H9 (cell line): ENCODE results near the gene CUL2. TPM values are rescaled to one million over a fixed set of nuclear protein-coding genes. Genes with fewer than 3 reads are reported as not detected.

ENCODE experiments used
- DNase-seq: peaks from one replicate; pipeline ENCODE4 v3.0.0-alpha.2; 2017
- H2AFZ ChIP-seq: one replicate; pipeline ENCODE4 v1.6.1; 2013; ENCODE audit warnings: mild to moderate bottlenecking, low read length, control low read depth, moderate library complexity
- H2AK5ac ChIP-seq: 2 replicates; pipeline ENCODE4 v1.6.1; 2013; ENCODE audit warnings: low read length, control low read depth, mixed read lengths; ENCODE audit not compliant: insufficient read length
- H2BK120ac ChIP-seq: one replicate; pipeline ENCODE4 v1.6.1; 2013; ENCODE audit warnings: low read depth, mild to moderate bottlenecking, low read length, control low read depth, inconsistent platforms; ENCODE audit not compliant: poor library complexity, severe bottlenecking
- H2BK12ac ChIP-seq: 2 replicates; pipeline ENCODE4 v1.6.1; 2013; ENCODE audit warnings: low read length, control low read depth, mixed read lengths, low read depth; ENCODE audit not compliant: insufficient read length
- H2BK15ac ChIP-seq: 2 replicates; pipeline ENCODE4 v1.6.1; 2013; ENCODE audit warnings: low read depth, low read length, control low read depth
- H2BK20ac ChIP-seq: one replicate; pipeline ENCODE4 v1.6.1; 2013; ENCODE audit warnings: low read depth, mild to moderate bottlenecking, low read length, control low read depth, inconsistent platforms; ENCODE audit not compliant: poor library complexity, severe bottlenecking
- H2BK5ac ChIP-seq: 2 replicates; pipeline ENCODE4 v1.6.1; 2013; ENCODE audit warnings: low read length, control low read depth, mixed read lengths; ENCODE audit not compliant: insufficient read length
- H3K14ac ChIP-seq: 2 replicates; pipeline ENCODE4 v1.6.1; 2013; ENCODE audit warnings: low read length, control low read depth; ENCODE audit not compliant: insufficient read depth
- H3K18ac ChIP-seq: 2 replicates; pipeline ENCODE4 v1.6.1; 2013; ENCODE audit warnings: low read depth, mild to moderate bottlenecking, mixed read lengths, low read length, control low read depth; ENCODE audit not compliant: insufficient read length
- H3K23ac ChIP-seq: 2 replicates; pipeline ENCODE4 v1.6.1; 2013; ENCODE audit warnings: low read length, control low read depth, mixed read lengths, low read depth; ENCODE audit not compliant: insufficient read length
- H3K23me2 ChIP-seq: 2 replicates; pipeline ENCODE4 v1.6.1; 2013; ENCODE audit warnings: low read depth, mild to moderate bottlenecking, mixed read lengths, low read length, control low read depth; ENCODE audit not compliant: insufficient read length, poor library complexity, severe bottlenecking
- H3K27ac ChIP-seq: 2 replicates; pipeline ENCODE4 v1.5.1; 2013; ENCODE audit warnings: low read length, control low read depth, mixed read lengths, low read depth; ENCODE audit not compliant: insufficient read length
- H3K27me3 ChIP-seq: 2 replicates; pipeline ENCODE4 v1.6.1; 2013; ENCODE audit warnings: low read length, control low read depth, inconsistent platforms; ENCODE audit not compliant: insufficient read depth
- H3K4ac ChIP-seq: 2 replicates; pipeline ENCODE4 v1.6.1; 2013; ENCODE audit warnings: low read depth, mild to moderate bottlenecking, control low read depth, inconsistent platforms, low read length, moderate library complexity
- H3K4me1 ChIP-seq: 2 replicates; pipeline ENCODE4 v1.6.1; 2013; ENCODE audit warnings: low read length, control low read depth, inconsistent platforms; ENCODE audit not compliant: insufficient read depth
- H3K4me2 ChIP-seq: 2 replicates; pipeline ENCODE4 v1.6.1; 2013; ENCODE audit warnings: low read length, control low read depth, mixed read lengths; ENCODE audit not compliant: insufficient read length, insufficient read depth
- H3K56ac ChIP-seq: 2 replicates; pipeline ENCODE4 v1.6.1; 2013; ENCODE audit warnings: low read depth, mild to moderate bottlenecking, mixed read lengths, low read length, control low read depth; ENCODE audit not compliant: insufficient read length
- H3K79me1 ChIP-seq: 2 replicates; pipeline ENCODE4 v1.6.1; 2013; ENCODE audit warnings: low read depth, mild to moderate bottlenecking, moderate library complexity, low read length, control low read depth, inconsistent platforms; ENCODE audit not compliant: insufficient read depth, poor library complexity, severe bottlenecking
- H3K79me2 ChIP-seq: 2 replicates; pipeline ENCODE4 v1.6.1; 2013; ENCODE audit warnings: low read length, control low read depth, inconsistent platforms; ENCODE audit not compliant: insufficient read depth
- H3K9ac ChIP-seq: 2 replicates; pipeline ENCODE4 v1.6.1; 2013; ENCODE audit warnings: low read length, control low read depth, mixed read lengths; ENCODE audit not compliant: insufficient read length; ENCODE audit errors: extremely low read depth
- H3K9me3 ChIP-seq: one replicate; pipeline ENCODE4 v1.6.1; 2013; ENCODE audit warnings: low read depth, low read length, inconsistent platforms; ENCODE audit not compliant: control insufficient read depth
- H3T11ph ChIP-seq: one replicate; pipeline ENCODE4 v1.6.1; 2013; ENCODE audit warnings: mild to moderate bottlenecking, low read length, control low read depth, inconsistent platforms
- H4K20me1 ChIP-seq: one replicate; pipeline ENCODE4 v1.6.1; 2013; ENCODE audit not compliant: control insufficient read depth, insufficient read length, insufficient read depth
- H4K5ac ChIP-seq: 2 replicates; pipeline ENCODE4 v1.6.1; 2013; ENCODE audit warnings: low read depth, mild to moderate bottlenecking, mixed read lengths, low read length, control low read depth; ENCODE audit not compliant: insufficient read length
- H4K8ac ChIP-seq: replicated peaks from 2 replicates; pipeline ENCODE4 v1.6.1; 2013; ENCODE audit warnings: low read length, control low read depth, mixed read lengths, low read depth; ENCODE audit not compliant: insufficient read length
- H4K91ac ChIP-seq: 2 replicates; pipeline ENCODE4 v1.6.1; 2013; ENCODE audit warnings: low read depth, mild to moderate bottlenecking, moderate library complexity, mixed read lengths, low read length, control low read depth; ENCODE audit not compliant: insufficient read length
- H3K27ac Mint-ChIP-seq, 3 experiments: 2 replicates in 2 of 3; 3 replicates in 1 of 3; pipeline ENCODE4 v1.8.0; 2020 to 2021; ENCODE audit warnings: mixed read lengths in 3 of 3, mild to moderate bottlenecking in 1 of 3, moderate library complexity in 1 of 3
- H3K27me3 Mint-ChIP-seq: 2 replicates; pipeline ENCODE4 v1.8.0; 2021; ENCODE audit warnings: low read depth, mild to moderate bottlenecking, moderate library complexity, mixed read lengths
- H3K36me3 Mint-ChIP-seq, 3 experiments: 2 replicates in 2 of 3; 3 replicates in 1 of 3; pipeline ENCODE4 v1.8.0; 2020 to 2021; ENCODE audit warnings: low read depth in 3 of 3, mixed read lengths in 3 of 3; ENCODE audit not compliant: insufficient read depth in 1 of 3
- H3K4me1 Mint-ChIP-seq, 2 experiments: 2 replicates each; pipeline ENCODE4 v1.8.0; 2020; ENCODE audit warnings: mixed read lengths in 2 of 2
- H3K4me3 Mint-ChIP-seq, 2 experiments: 2 replicates in 1 of 2; 3 replicates in 1 of 2; pipeline ENCODE4 v1.8.0; 2020 to 2021; ENCODE audit warnings: mild to moderate bottlenecking in 2 of 2, mixed read lengths in 2 of 2, moderate library complexity in 1 of 2
- H3K9me3 Mint-ChIP-seq, 2 experiments: 2 replicates in 1 of 2; 3 replicates in 1 of 2; pipeline ENCODE4 v1.8.0; 2020; ENCODE audit warnings: mild to moderate bottlenecking in 2 of 2, mixed read lengths in 2 of 2, moderate library complexity in 1 of 2
- CTCF ChIP-seq: fragments of 200-600 bp; sonication (generic); conservative IDR thresholded peaks from 3 replicates; pipeline ENCODE4 v1.8.0; 2021; ENCODE audit warnings: antibody characterized with exemption, mild to moderate bottlenecking
- WGBS: extraction: QIAGEN DNeasy Blood & Tissue Kit; methylation state at CpG from one replicate; pipeline ENCODE4 v1.1.7; 2013; ENCODE audit warnings: missing lambda C conversion rate, low lambda C conversion rate, mixed read lengths; ENCODE audit not compliant: insufficient read length; ENCODE audit errors: extremely low coverage; 5-methylcytosine and 5-hydroxymethylcytosine counted together
- total RNA-seq: library from RNA; stranded (reverse); gene quantifications from 2 replicates; pipeline ENCODE4 v1.2.1, GENCODE V29; 2021

CUL2 gene
- total RNA-seq, 1 experiment from 2014 or later, result 43.3 TPM

- H3K4me1 Mint-ChIP-seq, result peaks cover 19 to 20% of the 10 kb centered on the region in 2 experiments
Measured at GRCh38 chr10:35037104-35037503, 53.0 kb downstream of the CUL2 start.

More at GRCh38 chr10:35037104-35037503, 53.0 kb downstream of the CUL2 start:
- H3K36me3 Mint-ChIP-seq, result peaks cover 4 to 45% (median 23%) of the 10 kb centered on the region in 3 experiments; a peak in 6 of 7 replicates
- no peak overlapping the region for H2BK5ac ChIP-seq
- no peak overlapping the region for H3K9ac ChIP-seq
- H3K27ac ChIP-seq, result no peak overlapping the region
- H3K79me1 ChIP-seq, result no peaks in the 10 kb centered on the region
- H3K14ac ChIP-seq, result no peak overlapping the region
- no peak overlapping the region for H4K5ac ChIP-seq
- H2AK5ac ChIP-seq, result no peak overlapping the region
- H2BK20ac ChIP-seq, result no peak overlapping the region
- no peak overlapping the region for H3K4me2 ChIP-seq
- H2BK15ac ChIP-seq, result no peak overlapping the region
- H3K27me3 Mint-ChIP-seq, result no peaks in the 10 kb centered on the region
- H4K91ac ChIP-seq, result no peak overlapping the region
- no peak overlapping the region for H3K4me3 Mint-ChIP-seq
- no peak overlapping the region for H2BK120ac ChIP-seq
- no peaks in the 10 kb centered on the region for H3K9me3 Mint-ChIP-seq
- H3K23me2 ChIP-seq, result no peaks in the 10 kb centered on the region
- H2AFZ ChIP-seq, result no peak overlapping the region
- H3K56ac ChIP-seq, result no peak overlapping the region
- no peak overlapping the region for H3K4ac ChIP-seq
- H3K27me3 ChIP-seq, result no peaks in the 10 kb centered on the region
- DNase-seq, result no peak
- no peak overlapping the region for H2BK12ac ChIP-seq
- H4K8ac ChIP-seq, result no peak overlapping the region
- no peaks in the 10 kb centered on the region for H3K9me3 ChIP-seq
- peak; percentile 49 for TF ChIP-seq CTCF
- H3K18ac ChIP-seq, result no peak overlapping the region
- H3K4me1 ChIP-seq, result no peaks in the 10 kb centered on the region; the same call in 1 of the 2 replicates
- H3K79me2 ChIP-seq, result no peaks in the 10 kb centered on the region
- no CpG with 5 or more reads among the region's 4 CpGs for WGBS
- H3K23ac ChIP-seq, result no peak overlapping the region
- no peak overlapping the region; a peak in 1 of 7 replicates for H3K27ac Mint-ChIP-seq
- no peak overlapping the region for H3T11ph ChIP-seq
- H4K20me1 ChIP-seq, result no peaks in the 10 kb centered on the region
